ENCODE results near the gene PCGF3.

- no peak for TF ChIP-seq CTCF (IDR thresholded peaks at IDR 0.05)
- TF ChIP-seq EP300 (IDR thresholded peaks at IDR 0.05), result no peak
Observed at GRCh38 chr4:761739-762138, 56.1 kb downstream of the PCGF3 start.

All from esophagus muscularis mucosa (tissue), 3 donors.